ENCODE measurements around the gene CSHL1.

Gene CSHL1

DNA sequence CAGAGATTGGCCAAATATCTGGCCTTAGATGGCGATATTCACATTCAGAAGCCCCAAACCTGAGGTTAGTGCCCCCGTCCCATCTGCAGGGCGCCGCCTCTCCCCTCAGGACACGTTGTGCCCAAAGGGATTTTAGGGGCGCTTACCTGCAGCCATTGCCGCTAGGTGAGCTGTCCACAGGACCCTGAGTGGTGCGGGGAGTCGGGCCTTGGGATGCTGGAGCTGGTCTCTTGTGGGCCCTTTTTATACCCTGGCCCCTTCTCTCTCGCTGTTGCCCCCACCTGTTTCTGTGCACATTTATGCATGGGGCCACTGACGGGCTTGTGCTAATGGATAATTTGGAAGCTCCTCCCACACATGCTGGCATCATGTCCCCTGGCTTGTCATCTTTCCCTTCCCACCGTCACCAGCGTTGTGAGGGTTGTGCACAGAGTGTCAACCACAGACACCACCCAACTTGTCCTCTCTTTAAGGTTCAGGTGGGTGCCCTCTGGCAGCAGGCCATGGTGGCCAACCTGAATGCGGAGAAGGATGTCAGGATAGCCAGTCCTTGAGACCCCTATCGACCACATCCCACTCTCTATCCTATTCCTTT lies at the start of gene CSHL1:
Gene CSHL1 (minus strand): TSS at position 218 of the 595 bp plus-strand sequence. CDS start 62 bp downstream, at position 156.
- DNase-seq, result peak in 1 of 56 donors; percentile 23

DNA sequence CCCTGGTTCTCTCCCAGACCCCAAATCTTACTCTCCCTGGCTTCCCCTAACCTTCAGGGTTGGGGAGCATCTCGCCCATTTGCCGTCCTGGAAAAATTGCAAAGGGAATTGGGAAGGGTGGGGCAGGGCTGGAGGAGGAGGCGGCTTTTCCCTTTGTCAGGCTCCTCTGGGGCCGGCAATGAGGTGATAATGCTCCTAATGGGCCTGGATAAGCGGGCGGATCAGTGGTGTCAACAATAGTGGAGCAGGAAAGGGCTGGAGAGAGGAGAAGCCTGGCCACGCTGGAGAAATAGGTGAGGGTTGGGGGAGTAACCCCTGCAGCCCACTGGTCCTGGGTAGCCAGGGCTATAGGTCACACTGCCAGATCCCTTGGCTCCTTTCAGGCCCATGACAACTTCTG lies 49.4 kb upstream of the CSHL1 start:
- no peak for DNase-seq

DNA sequence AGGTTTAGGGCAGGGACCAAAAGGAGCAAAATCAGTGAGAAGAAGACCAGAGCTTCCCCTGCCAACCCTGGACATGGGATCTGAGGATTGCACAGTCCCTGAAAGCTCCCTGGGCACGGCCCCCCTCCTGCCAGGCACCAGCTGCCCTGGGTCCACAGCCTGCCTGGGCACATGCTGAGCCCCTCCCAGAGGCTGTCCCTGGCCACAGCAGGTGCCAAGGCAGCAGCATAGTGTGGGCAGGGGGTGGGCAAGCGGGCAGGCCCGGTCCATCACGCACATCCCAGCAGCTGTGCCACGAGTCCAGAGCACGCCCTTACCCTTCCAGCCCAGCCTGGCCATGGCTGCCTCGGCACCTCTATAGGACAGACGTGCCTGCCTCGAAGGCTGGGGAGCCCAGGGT lies 48.9 kb upstream of the CSHL1 start:
- no peak for DNase-seq

DNA sequence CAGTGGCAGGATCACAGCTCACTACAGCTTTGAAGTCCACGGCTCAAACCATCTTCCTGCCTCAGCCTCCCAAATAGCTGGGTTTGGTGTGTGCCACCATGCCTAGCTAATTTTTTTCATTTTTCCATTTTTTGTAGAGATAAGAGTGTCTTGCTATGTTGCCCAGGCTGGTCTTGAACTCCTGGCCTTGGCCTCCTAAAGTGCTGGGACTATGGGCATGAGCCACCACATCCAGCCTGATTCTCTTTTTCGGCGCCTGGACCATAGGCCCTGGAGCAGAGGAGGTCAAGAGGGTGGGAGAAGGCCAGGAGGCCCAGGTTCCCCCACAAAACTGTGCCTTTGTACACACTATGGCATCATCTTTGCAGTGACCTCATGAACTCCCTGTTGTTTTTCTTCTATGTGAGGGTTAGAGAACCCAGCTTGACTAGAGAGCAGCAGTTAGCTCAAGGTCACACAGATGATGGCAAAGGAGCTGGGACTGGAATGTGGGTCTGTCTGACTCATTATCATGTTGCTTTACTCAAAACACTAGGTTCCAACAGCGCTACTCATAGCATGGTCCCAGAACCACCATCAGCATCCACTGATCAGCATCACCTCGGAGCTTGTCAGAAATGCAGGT lies 45.4 kb upstream of the CSHL1 start:
- no peak for DNase-seq

DNA sequence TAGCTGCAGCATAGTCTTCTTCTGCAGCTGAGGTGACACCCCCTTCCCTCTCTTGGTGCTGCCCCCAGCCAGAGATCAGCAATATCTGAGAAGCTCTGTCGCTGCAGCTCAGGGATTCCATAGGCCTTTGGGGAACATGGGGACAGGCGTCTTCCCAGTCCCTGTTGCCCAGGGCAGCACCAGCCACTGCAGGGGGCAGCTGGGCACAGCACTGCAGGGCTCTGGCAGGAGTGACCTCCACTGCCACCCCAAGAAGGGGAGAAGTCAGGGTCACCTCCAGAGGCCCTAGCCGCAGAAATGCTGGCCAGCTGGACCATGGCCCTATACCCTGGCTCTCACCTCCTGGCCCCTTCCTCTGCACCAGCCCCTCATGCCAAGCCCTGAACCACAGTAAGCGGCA lies 44.7 kb upstream of the CSHL1 start:
- DNase-seq, result no peak

DNA sequence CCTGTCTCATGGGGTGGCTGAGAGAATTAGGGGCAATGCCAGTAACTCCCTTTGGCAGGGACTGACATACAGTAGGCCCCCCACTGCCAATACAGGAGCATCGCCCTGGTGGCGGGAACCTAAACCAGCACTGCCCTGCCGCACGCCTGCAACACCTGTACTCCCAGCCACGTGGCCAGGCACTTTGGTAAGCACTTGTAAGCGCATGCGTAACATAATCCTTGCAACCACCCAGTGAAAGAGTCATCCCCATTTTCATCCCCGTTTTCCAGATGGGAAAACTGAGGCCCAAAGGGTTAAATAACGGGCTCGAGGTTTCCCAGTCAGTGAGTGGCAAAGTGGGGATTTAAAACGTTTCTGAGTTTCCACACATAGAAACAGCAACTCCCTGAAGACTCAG lies 44.2 kb upstream of the CSHL1 start:
- DNase-seq, result no peak

DNA sequence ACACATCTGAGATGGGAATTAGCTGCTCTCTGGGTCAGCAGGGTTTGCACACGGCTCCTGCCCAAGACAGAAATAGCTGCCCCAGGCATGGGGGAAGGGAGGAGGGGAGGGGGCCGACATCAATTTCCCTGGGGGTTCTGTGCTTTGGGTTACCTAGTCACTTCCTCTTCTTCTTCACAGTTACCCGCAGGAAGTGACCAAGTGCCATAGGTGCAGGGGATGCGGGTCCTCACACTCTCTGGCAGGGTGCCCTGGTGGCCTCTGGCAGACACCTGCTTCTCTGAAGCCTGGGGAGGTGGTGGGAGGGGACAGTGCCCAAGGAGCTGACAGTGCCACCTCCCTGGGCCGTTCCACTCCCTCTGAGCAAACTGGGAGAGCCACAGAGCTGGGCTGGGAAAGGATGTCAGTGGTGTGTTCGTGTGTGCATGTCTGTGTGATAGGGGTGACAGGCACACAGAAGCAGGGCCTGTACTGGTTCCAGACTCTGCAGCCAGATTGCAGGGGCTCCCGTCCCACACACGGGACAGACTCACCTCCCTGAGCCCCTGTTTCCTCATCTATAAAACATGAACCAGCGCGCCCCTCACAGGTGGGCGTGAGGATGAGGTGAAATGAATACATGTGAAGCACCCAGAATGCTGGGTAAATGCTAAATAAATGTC lies 43.5 kb upstream of the CSHL1 start:
- DNase-seq, result no peak

DNA sequence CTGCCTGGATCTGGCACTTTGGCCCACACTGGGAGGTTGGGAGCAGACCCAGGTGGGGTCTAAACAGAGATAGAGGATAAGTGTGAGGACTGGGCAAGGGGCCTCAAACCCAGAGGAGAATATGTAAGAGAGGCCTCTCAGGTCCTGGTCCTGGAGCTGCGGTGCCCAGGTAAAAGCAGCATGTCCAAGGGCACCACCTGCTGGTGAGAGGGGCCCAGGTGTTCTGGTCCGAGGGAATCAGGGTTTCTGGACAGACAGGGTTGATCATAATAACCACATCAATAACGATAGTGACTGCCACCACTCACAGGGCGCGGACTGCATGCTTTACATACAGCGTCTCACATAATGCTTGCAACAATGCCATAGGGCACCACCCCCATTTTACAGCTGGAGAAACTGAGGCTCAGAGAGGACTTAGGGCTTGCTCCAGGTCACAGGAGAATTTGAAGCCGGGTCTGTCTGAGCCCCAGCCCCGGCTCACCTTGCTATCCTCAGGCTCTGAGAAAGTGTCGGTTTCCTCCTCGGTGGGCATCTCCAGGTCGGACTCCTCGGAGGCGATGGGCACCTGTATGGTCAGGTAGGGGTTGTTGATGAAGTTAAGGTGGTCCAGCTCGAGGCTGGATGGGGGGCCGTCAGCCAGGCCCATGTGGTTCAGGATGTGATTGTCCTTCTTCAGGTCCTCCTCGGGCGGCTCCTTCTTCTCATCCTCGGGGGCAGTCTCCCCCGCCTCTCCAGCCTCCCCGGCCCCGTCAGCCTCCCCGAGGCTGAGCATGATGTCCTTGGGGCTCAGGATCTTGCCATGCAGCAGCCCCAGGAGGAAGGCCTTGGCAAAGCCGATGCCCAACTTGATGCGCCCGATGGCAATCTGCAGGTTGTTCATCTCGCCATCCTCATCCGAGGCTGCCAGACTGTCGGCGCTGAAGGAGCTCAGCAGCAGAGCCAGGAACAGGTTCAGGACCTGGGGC lies 40.2 kb upstream of the CSHL1 start:
- no peak for DNase-seq

DNA sequence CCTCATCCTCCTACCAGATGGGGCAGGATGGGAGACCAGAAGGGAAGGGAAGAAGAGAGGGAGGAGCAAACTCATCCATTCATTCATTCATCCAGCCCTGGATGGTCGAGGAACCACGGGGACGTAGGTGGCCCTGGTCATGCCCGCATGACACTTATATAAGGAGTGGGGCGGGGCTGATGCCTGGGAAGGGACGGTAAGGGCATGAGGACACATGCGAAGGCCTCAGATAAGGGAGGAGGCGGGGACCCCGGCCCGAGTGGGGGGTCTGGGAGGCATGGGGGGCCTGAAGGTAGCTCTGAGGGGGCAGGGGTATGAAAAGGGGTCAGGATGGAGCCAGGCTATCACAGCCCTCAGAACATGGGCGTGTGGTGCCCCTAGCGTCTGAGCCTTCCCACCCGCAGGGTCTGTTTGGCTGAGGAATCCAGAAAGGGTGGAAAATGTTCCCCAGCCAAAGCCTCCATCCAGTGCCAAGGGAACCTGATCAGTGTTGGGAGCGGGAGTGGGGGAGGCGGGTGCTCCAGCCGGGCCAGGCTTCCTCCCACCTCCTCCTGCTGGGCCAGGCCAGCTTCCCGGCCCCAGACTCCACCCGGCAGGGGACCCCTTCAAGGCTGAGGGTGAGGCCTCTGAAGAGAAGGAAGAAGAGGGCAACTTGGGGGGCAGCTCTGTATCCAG lies 38.7 kb upstream of the CSHL1 start:
- DNase-seq, result no peak

DNA sequence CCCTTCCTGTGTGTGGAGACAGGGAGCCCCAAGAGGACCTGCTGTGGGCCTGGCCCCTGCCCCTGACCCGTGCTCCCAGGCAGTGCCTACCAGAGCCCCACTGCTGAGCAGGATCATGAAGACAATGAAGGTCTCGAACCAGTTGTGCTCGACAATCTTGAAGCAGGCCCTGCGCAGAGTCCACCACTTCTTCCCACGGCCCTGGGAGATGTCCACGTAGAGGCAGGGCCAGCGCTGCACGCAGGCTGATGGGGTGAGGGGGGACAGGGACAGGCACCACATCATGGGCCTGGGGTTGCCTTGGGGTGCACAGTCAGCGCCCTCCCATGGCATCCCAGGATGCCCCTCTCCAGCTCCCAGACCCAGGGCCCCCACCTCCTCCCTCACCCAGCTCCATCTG lies 37.5 kb upstream of the CSHL1 start:
- DNase-seq, result no peak

DNA sequence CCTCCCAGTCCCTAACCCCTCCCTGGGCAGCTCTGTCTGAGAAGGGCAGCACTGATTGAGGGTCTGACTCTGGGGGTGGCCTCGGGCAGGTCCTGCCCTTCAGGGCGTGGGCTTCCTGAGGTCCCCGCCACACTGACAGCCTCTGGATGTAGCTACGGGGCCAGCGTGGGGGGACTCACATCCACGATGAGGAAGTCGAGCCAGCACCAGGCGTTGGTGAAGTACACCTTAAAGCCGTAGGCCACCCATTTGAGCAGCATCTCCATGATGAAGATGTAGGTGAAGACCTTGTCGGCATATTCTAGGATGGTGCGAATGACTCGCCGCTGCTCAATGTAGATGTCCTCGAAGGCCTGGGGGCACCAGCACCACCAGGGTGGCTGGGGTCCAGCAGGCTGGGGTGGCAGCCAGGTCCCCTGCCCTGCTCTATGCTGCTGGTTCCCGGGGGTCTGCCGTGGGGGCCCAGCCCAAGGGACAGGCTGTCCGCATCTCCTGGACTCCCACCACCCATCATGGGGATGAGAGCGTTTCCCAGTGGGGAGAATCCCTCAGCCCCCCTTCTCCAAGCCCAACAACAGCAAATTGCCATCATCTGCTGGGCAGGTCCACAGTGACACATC lies 36.8 kb upstream of the CSHL1 start:
- no peak for DNase-seq

DNA sequence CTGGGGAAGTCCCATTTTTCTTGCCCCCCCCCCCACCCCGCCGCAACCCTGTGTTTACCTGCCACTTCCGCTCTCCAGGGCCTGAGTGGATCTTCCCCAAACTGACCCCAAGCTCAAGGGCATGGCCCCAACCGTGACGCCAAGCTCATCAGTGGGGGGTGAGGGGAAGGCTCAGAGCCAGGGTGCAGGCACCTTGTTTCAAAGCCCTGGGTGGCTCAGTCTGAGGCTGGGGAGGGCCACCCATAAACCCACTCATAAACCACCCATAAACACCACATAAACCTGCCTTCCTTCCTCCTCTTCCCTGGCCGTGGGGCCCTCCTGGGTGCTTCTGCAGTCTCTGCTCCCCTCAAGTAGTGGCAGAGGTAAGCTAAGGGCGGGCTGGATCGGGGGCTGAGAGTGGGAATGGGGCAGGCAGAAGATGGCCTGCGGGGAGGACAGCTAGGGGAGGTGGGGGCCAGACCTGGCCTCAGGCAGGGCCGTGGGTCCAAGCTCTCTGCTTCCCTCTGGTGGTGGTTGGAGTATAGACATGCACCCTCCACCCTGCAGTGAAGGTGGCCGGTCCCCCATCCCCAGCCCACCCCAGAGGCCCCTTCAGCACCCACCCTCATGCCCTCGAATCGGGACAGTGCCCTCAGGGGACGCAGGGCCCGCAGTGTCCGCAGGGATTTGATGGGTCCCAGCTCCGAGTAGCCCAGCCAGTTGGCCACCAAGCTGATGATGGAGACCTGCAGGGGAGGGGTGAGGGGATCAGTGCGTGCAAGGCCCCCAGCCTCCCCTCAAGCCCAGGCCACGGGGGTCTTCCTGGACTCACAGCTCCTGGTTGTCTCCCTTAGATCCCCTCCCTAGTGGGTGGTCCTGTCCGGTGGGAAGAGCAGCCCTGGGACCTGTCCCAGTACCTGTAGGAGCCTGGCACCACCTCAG lies 35.6 kb upstream of the CSHL1 start:
- DNase-seq, result peak in 10 of 56 donors; percentile 3 to 25 (median 9)

DNA sequence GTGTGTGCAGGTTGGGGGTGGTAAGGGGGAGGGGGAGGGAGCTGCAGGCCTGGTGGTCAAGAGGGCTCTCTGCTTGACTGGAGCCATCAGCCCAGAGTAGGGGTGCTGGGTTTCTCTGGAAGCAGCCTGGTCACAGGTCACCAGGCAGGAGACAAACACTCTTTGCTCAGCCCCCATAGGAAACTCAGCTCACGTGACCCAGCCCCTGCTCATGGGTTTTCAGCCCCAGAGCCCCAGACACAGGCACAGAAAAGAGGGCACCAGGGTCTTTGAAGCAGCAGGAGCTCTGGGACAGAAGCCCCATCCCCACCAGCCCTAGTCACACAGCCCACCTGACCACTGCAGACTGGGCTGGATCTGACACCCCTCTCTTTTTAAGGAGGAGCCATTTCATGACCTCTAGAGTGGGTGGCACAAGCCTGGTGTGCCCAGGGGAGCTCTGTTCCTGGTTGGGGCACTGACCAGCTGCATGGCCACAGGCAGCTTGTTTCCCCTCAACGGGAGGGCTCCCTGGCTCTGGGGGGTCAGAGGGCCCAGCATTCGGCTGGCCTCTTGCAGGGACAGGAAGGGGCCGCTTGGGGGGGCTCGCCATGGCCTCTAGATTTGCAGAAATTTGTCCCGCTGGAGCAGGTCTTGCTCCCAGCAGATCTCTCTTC lies 34.9 kb upstream of the CSHL1 start:
- DNase-seq, result no peak

DNA sequence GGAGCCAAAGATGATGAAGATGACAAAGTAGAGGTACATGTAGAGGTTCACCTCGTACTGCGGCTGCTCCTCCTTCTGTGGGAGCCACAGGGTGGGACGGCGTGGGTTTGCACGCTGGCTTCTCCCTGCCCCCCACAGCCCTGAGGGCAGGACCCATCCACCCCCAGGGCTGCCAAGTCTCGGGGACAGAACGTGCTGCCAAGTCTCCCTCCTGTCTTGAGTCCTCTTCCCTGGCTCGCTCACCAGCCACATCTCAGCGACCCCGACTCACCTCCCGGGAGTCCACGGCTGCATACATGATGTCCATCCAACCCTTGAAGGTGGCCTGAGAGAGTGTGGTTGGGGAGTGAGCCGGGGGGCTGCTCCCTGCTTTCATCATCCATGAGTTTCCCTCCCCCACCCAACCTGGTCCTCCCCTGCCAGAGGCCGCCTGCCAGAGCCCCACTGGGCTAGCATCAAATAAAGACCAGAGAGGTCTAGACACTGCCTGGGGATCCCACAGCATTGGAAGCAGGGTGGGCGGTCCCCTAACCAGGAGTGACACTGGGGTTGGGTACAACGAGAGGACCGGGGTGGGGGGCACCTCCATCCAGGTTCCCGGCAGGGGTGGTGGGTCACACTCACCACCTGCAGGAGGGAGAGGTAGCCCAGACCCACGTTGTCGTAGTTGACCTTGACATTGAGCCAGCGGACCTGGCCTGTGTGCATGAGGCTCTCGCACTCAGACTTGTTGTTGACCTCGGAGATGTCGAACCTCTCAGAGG lies 33.9 kb upstream of the CSHL1 start:
- DNase-seq, result no peak

DNA sequence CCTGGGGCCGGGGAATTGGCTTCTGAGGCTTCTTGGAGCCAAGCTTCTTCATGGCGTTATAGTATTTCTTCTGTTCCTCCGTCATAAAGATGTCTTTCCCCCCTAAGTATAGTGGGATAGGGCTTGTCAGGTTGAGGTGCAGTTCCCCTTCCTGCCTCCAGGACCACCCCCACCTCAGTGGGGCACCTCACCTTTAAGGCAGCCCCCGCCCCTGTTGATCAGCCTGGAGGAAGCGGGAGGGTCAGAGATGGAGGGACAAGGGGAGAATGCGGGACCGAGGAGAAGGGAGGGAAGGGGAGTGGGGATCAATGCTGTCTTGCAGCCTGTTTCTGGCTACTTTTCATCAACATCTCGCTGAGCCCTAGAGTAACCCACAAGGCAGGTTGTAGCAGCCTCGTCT lies 32.7 kb upstream of the CSHL1 start:
- no peak for DNase-seq

DNA sequence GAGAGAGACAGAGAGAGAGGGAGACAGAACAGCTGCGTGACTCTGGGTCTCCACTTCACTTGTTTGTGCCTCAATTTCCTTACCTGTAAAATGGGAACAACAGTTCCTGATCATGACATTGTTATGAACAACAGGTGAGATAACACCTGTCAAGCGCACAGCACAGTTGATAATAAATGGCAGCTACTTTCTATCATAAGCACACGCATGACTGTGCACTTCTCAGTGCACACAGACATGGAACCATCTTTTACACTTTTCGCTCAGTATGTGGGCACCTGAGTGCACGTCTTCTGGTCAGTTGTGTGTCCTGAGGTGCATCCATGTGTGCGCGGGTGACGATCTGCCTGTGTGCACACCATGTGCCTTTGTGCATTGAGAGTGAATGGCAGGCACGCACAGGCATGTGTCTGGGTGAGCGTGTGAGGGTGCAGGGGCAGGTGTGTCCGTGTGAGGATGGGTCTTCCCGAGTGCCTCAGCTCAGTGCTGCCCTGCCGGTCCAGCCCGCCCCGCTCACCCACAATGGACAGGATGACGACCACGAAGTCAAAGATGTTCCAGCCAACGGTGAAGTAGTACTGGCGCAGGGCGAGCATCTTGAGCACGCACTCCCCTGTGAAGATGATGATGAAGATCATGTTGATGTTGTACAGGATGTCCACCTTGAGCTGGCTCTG lies 31.4 kb upstream of the CSHL1 start:
- no peak for DNase-seq

DNA sequence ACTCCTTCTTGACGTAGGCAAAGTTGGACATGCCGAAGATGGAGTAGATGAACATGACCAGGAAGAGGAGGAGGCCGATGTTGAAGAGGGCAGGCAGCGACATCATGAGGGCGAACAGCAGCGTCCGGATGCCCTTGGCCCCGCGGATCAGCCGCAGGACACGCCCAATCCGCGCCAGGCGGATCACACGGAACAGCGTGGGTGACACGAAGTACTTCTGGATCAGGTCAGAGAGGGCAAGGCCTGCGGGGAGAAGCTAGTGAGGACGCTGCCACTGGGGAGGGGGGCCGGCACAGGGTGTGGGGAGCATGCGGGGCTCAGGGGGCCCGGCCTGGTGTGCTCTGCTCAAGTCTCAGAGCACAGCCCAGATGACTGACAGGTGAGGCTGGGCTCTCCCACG lies 30.7 kb upstream of the CSHL1 start:
- no peak for DNase-seq

DNA sequence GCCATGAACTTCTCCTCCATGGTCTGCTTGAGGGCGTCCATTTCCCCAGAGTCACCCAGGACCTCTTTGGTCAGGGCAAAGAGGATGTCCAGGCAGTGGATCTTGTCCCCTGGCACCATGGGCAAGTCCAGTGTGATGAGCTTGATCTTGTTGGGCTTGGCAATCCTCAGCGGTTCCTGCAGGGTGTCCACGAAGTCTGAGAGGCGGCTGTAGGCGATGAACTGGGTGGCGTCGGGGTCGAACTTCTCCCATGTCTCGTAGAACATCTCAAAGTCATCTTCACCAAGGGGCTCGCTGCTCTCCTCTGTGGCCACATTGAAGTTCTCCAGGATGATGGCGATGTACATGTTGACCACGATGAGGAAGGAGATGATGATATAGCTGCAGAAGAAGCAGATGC lies 30.1 kb upstream of the CSHL1 start:
- DNase-seq, result no peak
